Activated T-cell treated with anti-CD3 and anti-CD28 coated beads for 24 hours (primary cell): ENCODE data around the gene SCYGR7.
"Not testable (repeated sequence)": the region's sequence is repeated elsewhere in the genome, so short reads cannot be mapped to it uniquely, and the experiment has no call there.

Experiments
- DNase-seq: peaks from one replicate; pipeline ENCODE4 v3.0.0-alpha.2; 2020; ENCODE audit warnings: low read depth

Gene SCYGR7, protein sequence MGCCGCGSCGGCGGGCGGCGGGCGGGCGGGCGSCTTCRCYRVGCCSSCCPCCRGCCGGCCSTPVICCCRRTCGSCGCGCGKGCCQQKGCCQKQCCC

DNA sequence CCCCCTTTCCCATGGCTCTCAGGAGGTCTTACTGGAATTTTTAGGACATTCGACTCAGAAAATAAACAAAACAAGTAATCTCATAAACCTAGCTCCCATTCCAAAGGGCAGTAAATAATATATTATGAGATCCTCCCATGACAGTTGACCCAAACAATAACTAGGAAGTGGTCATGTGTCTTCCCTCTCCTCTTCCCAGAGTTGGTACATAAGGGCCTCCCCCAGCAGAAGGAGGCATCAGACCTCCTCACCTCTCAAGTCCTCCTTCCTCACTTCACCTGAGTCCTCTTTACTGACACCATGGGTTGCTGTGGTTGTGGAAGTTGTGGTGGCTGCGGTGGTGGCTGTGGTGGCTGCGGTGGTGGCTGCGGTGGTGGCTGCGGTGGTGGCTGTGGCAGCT lies at the start of gene SCYGR7:
Gene SCYGR7, plus strand, starts transcription at position 301 of the 400 bp plus-strand sequence. Its CDS starts 0 bp downstream, at position 301.
- no peak for DNase-seq

DNA sequence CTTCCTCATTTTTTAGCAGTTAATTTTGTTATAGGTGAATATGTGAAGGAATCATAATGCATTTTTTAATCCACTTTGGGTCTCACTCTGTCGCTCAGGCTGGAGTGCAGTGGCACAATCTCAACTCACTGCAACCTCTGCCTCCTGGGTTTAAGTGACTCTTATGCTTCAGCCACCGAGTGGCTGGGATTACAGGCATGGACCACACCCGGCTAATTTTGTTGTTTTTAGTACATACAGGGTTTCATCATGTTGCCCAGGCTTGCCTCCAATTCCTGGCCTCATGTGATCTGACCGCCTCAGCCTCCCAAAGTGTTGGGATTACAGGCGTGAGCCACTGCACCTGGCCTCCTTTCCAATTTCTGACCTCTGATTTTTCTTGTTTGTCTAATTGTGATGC lies 43.9 kb upstream of the SCYGR7 start:
- DNase-seq = no peak

DNA sequence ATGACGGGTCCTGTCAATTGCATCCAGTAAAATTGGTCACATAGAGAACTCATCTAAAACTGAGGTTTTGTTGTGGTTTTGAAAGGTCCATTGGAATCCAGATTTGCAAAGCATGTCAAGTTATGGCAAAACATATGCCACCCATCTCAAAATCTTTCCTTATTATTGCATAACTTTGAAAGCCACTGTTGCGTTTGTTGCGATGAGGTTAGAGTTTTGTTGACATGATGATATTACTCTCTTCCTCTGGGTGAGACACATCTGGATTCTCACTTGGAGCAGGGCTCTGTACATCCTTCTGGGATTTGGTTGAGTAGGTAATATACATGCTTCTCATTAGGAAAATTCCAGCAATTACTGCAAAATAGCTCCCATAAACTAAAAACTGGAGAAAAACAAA lies 40.9 kb upstream of the SCYGR7 start:
- DNase-seq = no peak

DNA sequence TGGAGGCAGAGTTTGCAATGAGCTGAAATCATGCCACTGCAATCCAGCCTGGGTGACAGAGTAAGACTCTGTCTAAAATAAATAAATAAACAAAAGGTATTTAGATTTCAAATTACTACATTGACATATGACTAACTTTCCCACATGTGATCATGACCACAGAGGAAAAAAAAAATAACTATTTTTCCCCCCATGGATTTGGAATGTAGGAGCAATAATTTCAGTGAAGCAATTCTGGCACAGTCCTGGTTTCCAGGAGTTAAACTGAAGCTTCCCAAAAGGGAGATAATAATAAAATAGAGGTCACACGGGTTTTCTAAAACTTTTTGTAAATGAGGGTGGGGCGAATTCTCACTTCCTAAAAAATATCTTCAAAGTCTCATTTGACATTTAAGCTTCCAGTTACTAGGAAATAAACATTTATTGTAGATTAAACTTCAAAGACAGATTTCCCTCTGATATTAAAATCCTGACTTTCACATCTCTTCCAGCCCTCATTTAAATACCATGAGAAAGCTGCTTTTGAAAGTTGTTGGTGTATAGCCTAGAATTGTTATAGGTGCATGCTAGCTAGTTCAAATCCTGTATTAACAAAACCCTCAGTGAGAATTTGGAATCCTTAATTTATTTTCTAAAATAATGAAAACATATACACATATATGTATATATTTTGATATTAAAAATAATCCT lies 31.0 kb upstream of the SCYGR7 start:
- DNase-seq = no peak

DNA sequence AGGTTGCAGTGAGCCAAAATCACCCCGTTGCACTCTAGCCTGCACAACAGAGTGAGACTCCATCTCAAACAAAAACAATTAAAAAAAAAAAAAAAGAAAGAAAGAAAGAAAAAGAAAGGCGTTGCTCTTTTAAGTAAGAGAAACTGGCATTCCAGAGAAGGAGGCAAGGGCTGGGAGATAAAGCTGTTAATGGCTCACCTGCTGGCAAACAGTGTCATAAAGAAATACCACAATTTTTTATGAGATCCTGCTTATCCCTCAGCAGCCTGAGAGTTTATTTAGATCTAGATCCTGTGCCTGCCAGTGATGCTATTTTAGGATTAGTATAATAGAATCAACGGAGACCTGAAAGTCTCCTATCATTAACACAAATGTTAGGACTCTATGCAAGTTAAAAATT lies 26.6 kb upstream of the SCYGR7 start:
- no peak for DNase-seq

GRCh38 chr2:227703280-227703732 lies 24.8 kb upstream of the SCYGR7 start:
- DNase-seq = no peak

DNA sequence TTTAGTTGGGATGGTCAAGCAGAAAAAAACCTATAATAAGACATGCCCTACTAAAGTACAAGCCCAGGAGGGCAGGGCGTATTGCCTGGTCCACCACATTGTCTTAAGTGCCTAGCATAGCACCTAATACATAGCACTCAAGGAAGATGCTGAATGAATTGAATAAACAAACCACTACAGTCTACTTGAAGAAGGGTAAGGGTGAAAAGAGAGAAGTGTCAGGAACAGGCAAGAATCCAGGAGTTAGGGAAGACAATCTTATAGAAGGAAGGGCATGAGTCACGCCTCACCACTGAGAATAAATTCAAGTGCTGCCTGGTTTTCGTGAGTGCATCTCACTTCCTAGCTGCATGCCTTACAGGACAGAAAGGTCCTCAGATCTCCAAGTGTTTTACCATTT lies 24.2 kb upstream of the SCYGR7 start:
- DNase-seq = no peak

DNA sequence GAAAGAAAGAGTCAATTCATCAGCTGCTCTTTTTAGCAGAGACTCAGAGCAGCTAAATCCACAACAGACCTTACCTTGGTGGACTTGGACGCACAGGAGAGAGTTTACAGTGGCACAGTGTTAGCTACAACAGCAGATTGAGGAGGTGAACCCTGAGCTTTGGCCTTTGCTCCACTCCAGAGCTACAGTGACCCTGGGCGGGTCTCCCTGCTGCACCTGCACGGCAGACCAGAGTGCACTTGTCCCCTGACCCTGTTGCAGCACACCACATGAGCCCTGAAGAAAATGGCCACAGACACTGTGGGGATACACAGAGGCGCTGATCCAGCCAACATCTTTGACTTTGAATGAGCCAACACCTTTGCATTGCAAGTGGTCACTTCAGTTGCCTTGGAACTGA lies 21.3 kb upstream of the SCYGR7 start:
- no peak for DNase-seq

GRCh38 chr2:227707390-227707789 lies 20.7 kb upstream of the SCYGR7 start:
- no peak for DNase-seq

DNA sequence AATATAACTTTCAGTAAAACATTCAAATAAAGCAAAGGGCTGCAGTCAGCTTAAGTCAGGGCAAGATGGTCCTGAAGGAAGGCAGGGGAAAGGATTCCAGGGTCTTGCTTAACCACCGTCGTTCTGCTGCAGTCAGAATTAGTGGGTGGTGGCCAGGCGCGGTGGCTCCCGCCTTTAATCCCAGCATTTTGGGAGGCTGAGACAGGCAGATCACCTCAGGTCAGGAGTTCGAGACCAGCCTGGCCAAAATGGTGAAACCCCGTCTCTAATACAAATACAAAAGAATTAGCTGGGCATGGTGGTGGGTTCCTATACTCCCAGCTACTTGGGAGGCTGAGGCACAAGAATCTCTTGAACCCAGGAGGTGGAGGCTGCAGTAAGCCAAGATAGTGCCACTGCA lies 17.1 kb upstream of the SCYGR7 start:
- no peak for DNase-seq

GRCh38 chr2:227713291-227713690 lies 14.8 kb upstream of the SCYGR7 start:
- DNase-seq = no peak

GRCh38 chr2:227716501-227716900 lies 11.6 kb upstream of the SCYGR7 start:
- no peak for DNase-seq

DNA sequence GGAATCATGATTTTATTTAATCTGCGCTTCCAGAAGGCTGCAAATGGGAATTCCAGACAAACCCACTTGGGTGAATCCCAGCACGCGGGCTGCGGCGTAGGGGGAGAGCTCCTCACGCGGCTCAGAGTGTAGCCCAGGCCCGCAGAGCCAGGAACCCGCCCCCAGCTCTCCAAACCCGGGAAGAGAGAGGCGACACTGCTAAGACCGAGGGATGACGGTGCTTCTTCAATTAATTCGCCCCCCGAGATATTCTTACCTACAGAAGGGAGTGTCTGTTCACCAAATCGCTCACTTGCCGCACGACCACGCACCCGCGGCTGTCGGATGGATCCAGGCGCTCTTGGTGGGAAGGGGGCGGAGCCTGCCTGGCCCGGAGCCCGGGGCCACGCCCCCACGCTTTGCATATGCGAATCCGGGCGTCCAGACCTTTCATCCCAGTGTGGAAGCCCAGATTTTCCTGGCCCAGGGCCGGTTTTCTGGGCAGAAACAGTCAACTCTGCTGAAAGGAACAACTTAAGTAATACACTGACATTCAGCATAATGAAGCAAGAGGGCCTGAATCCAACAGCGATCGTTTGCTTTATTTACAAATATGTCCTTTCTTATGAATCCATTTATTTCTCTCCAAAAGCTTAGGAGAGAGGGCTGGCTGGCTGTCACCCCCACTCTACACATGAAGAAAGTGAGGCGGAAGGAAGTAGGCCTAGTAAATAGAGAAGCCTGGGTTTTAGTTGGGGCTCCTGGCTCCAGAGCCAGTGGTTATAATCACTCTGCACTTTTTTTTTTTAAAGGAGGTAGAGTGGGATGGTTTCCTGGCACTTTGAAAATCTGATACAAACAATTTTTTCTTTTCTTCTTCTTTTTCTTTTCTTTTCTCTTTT lies 10.2 kb upstream of the SCYGR7 start, which contains the start of gene SLC19A3:
Gene SLC19A3, minus strand, starts transcription at position 342 of the 881 bp plus-strand sequence. CDS start 15,710 bp downstream, outside the sequence.
- no peak for DNase-seq

DNA sequence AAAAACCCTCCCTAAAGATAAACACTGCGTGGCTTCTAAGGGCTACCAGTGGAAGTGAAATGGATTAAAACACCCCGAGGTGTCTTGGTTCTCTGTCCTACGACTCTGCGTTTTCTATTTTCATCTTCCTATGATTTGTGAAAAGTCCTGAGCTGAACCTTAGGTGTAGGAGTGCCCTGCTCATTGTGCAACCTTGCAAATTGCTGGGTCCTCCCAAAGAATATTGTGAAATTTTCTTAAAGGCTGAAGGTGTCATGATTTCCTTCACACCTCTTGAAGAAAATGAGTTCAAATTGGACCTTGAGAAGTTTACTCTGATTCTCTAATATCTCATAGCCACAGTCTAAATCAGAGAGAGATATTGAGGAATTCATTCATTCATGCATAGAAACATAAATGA lies 8.5 kb upstream of the SCYGR7 start:
- no peak for DNase-seq

- DNase-seq = no peak
These were observed 7.5 kb upstream of the SCYGR7 start for GRCh38 chr2:227720680-227721079.

- not testable (repeated sequence) for DNase-seq
These were observed 5.3 kb upstream of the SCYGR7 start for GRCh38 chr2:227722821-227723220.

- DNase-seq = no peak
These were observed 3.6 kb upstream of the SCYGR7 start, which contains the start of gene SCYGR6 for GRCh38 chr2:227724394-227725039. Gene SCYGR6 (minus strand): TSS chr2:227724757. CDS start chr2:227724757, 0 bp downstream.

- no peak for DNase-seq
These were observed 11.2 kb downstream of the SCYGR7 start for GRCh38 chr2:227739351-227739750.

GRCh38 chr2:227740705-227741104 lies 12.6 kb downstream of the SCYGR7 start:
- not testable (repeated sequence) for DNase-seq

GRCh38 chr2:227745594-227745993 lies 17.5 kb downstream of the SCYGR7 start, which contains the start of gene SCYGR8:
Gene SCYGR8 (plus strand): TSS chr2:227745894. CDS start chr2:227745894, 0 bp downstream.
- DNase-seq = no peak

GRCh38 chr2:227748079-227748478 lies 19.9 kb downstream of the SCYGR7 start:
- DNase-seq = no peak

GRCh38 chr2:227756261-227756660 lies 28.1 kb downstream of the SCYGR7 start:
- not testable (repeated sequence) for DNase-seq
